H9 (cell line): ENCODE results near the gene IGF2BP2. TPM values are rescaled to one million over a fixed set of nuclear protein-coding genes. Genes with fewer than 3 reads are reported as not detected.

Source experiments
- DNase-seq: peaks from one replicate; pipeline ENCODE4 v3.0.0-alpha.2; 2017
- H2AFZ ChIP-seq: one replicate; pipeline ENCODE4 v1.6.1; 2013; ENCODE audit warnings: mild to moderate bottlenecking, low read length, control low read depth, moderate library complexity
- H2AK5ac ChIP-seq: 2 replicates; pipeline ENCODE4 v1.6.1; 2013; ENCODE audit warnings: low read length, control low read depth, mixed read lengths; ENCODE audit not compliant: insufficient read length
- H2BK120ac ChIP-seq: one replicate; pipeline ENCODE4 v1.6.1; 2013; ENCODE audit warnings: low read depth, mild to moderate bottlenecking, low read length, control low read depth, inconsistent platforms; ENCODE audit not compliant: poor library complexity, severe bottlenecking
- H2BK12ac ChIP-seq: 2 replicates; pipeline ENCODE4 v1.6.1; 2013; ENCODE audit warnings: low read length, control low read depth, mixed read lengths, low read depth; ENCODE audit not compliant: insufficient read length
- H2BK15ac ChIP-seq: 2 replicates; pipeline ENCODE4 v1.6.1; 2013; ENCODE audit warnings: low read depth, low read length, control low read depth
- H2BK20ac ChIP-seq: one replicate; pipeline ENCODE4 v1.6.1; 2013; ENCODE audit warnings: low read depth, mild to moderate bottlenecking, low read length, control low read depth, inconsistent platforms; ENCODE audit not compliant: poor library complexity, severe bottlenecking
- H2BK5ac ChIP-seq: 2 replicates; pipeline ENCODE4 v1.6.1; 2013; ENCODE audit warnings: low read length, control low read depth, mixed read lengths; ENCODE audit not compliant: insufficient read length
- H3K14ac ChIP-seq: 2 replicates; pipeline ENCODE4 v1.6.1; 2013; ENCODE audit warnings: low read length, control low read depth; ENCODE audit not compliant: insufficient read depth
- H3K18ac ChIP-seq: 2 replicates; pipeline ENCODE4 v1.6.1; 2013; ENCODE audit warnings: low read depth, mild to moderate bottlenecking, mixed read lengths, low read length, control low read depth; ENCODE audit not compliant: insufficient read length
- H3K23ac ChIP-seq: 2 replicates; pipeline ENCODE4 v1.6.1; 2013; ENCODE audit warnings: low read length, control low read depth, mixed read lengths, low read depth; ENCODE audit not compliant: insufficient read length
- H3K23me2 ChIP-seq: 2 replicates; pipeline ENCODE4 v1.6.1; 2013; ENCODE audit warnings: low read depth, mild to moderate bottlenecking, mixed read lengths, low read length, control low read depth; ENCODE audit not compliant: insufficient read length, poor library complexity, severe bottlenecking
- H3K27ac ChIP-seq: 2 replicates; pipeline ENCODE4 v1.5.1; 2013; ENCODE audit warnings: low read length, control low read depth, mixed read lengths, low read depth; ENCODE audit not compliant: insufficient read length
- H3K27me3 ChIP-seq: 2 replicates; pipeline ENCODE4 v1.6.1; 2013; ENCODE audit warnings: low read length, control low read depth, inconsistent platforms; ENCODE audit not compliant: insufficient read depth
- H3K4ac ChIP-seq: 2 replicates; pipeline ENCODE4 v1.6.1; 2013; ENCODE audit warnings: low read depth, mild to moderate bottlenecking, control low read depth, inconsistent platforms, low read length, moderate library complexity
- H3K4me1 ChIP-seq: 2 replicates; pipeline ENCODE4 v1.6.1; 2013; ENCODE audit warnings: low read length, control low read depth, inconsistent platforms; ENCODE audit not compliant: insufficient read depth
- H3K4me2 ChIP-seq: 2 replicates; pipeline ENCODE4 v1.6.1; 2013; ENCODE audit warnings: low read length, control low read depth, mixed read lengths; ENCODE audit not compliant: insufficient read length, insufficient read depth
- H3K56ac ChIP-seq: 2 replicates; pipeline ENCODE4 v1.6.1; 2013; ENCODE audit warnings: low read depth, mild to moderate bottlenecking, mixed read lengths, low read length, control low read depth; ENCODE audit not compliant: insufficient read length
- H3K79me1 ChIP-seq: 2 replicates; pipeline ENCODE4 v1.6.1; 2013; ENCODE audit warnings: low read depth, mild to moderate bottlenecking, moderate library complexity, low read length, control low read depth, inconsistent platforms; ENCODE audit not compliant: insufficient read depth, poor library complexity, severe bottlenecking
- H3K79me2 ChIP-seq: 2 replicates; pipeline ENCODE4 v1.6.1; 2013; ENCODE audit warnings: low read length, control low read depth, inconsistent platforms; ENCODE audit not compliant: insufficient read depth
- H3K9ac ChIP-seq: 2 replicates; pipeline ENCODE4 v1.6.1; 2013; ENCODE audit warnings: low read length, control low read depth, mixed read lengths; ENCODE audit not compliant: insufficient read length; ENCODE audit errors: extremely low read depth
- H3K9me3 ChIP-seq: one replicate; pipeline ENCODE4 v1.6.1; 2013; ENCODE audit warnings: low read depth, low read length, inconsistent platforms; ENCODE audit not compliant: control insufficient read depth
- H3T11ph ChIP-seq: one replicate; pipeline ENCODE4 v1.6.1; 2013; ENCODE audit warnings: mild to moderate bottlenecking, low read length, control low read depth, inconsistent platforms
- H4K20me1 ChIP-seq: one replicate; pipeline ENCODE4 v1.6.1; 2013; ENCODE audit not compliant: control insufficient read depth, insufficient read length, insufficient read depth
- H4K5ac ChIP-seq: 2 replicates; pipeline ENCODE4 v1.6.1; 2013; ENCODE audit warnings: low read depth, mild to moderate bottlenecking, mixed read lengths, low read length, control low read depth; ENCODE audit not compliant: insufficient read length
- H4K8ac ChIP-seq: replicated peaks from 2 replicates; pipeline ENCODE4 v1.6.1; 2013; ENCODE audit warnings: low read length, control low read depth, mixed read lengths, low read depth; ENCODE audit not compliant: insufficient read length
- H4K91ac ChIP-seq: 2 replicates; pipeline ENCODE4 v1.6.1; 2013; ENCODE audit warnings: low read depth, mild to moderate bottlenecking, moderate library complexity, mixed read lengths, low read length, control low read depth; ENCODE audit not compliant: insufficient read length
- H3K27ac Mint-ChIP-seq, 3 experiments: 2 replicates in 2 of 3; 3 replicates in 1 of 3; pipeline ENCODE4 v1.8.0; 2020 to 2021; ENCODE audit warnings: mixed read lengths in 3 of 3, mild to moderate bottlenecking in 1 of 3, moderate library complexity in 1 of 3
- H3K27me3 Mint-ChIP-seq: 2 replicates; pipeline ENCODE4 v1.8.0; 2021; ENCODE audit warnings: low read depth, mild to moderate bottlenecking, moderate library complexity, mixed read lengths
- H3K36me3 Mint-ChIP-seq, 3 experiments: 2 replicates in 2 of 3; 3 replicates in 1 of 3; pipeline ENCODE4 v1.8.0; 2020 to 2021; ENCODE audit warnings: low read depth in 3 of 3, mixed read lengths in 3 of 3; ENCODE audit not compliant: insufficient read depth in 1 of 3
- H3K4me1 Mint-ChIP-seq, 2 experiments: 2 replicates each; pipeline ENCODE4 v1.8.0; 2020; ENCODE audit warnings: mixed read lengths in 2 of 2
- H3K4me3 Mint-ChIP-seq, 2 experiments: 2 replicates in 1 of 2; 3 replicates in 1 of 2; pipeline ENCODE4 v1.8.0; 2020 to 2021; ENCODE audit warnings: mild to moderate bottlenecking in 2 of 2, mixed read lengths in 2 of 2, moderate library complexity in 1 of 2
- H3K9me3 Mint-ChIP-seq, 2 experiments: 2 replicates in 1 of 2; 3 replicates in 1 of 2; pipeline ENCODE4 v1.8.0; 2020; ENCODE audit warnings: mild to moderate bottlenecking in 2 of 2, mixed read lengths in 2 of 2, moderate library complexity in 1 of 2
- CTCF ChIP-seq: fragments of 200-600 bp; sonication (generic); conservative IDR thresholded peaks from 3 replicates; pipeline ENCODE4 v1.8.0; 2021; ENCODE audit warnings: antibody characterized with exemption, mild to moderate bottlenecking
- WGBS: extraction: QIAGEN DNeasy Blood & Tissue Kit; methylation state at CpG from one replicate; pipeline ENCODE4 v1.1.7; 2013; ENCODE audit warnings: missing lambda C conversion rate, low lambda C conversion rate, mixed read lengths; ENCODE audit not compliant: insufficient read length; ENCODE audit errors: extremely low coverage; 5-methylcytosine and 5-hydroxymethylcytosine counted together
- total RNA-seq: library from RNA; stranded (reverse); gene quantifications from 2 replicates; pipeline ENCODE4 v1.2.1, GENCODE V29; 2021

The IGF2BP2 gene
- total RNA-seq, 1 experiment from 2014 or later: 130 TPM

GRCh38 chr3:185691622-185692021, 133.2 kb downstream of the IGF2BP2 start:
- DNase-seq: no peak
- no peak overlapping the region for H2BK12ac ChIP-seq
- no peak overlapping the region for H3K18ac ChIP-seq
- no peak overlapping the region for H2BK20ac ChIP-seq
- no peak overlapping the region for H3K4ac ChIP-seq
- no peaks in the 10 kb centered on the region for H3K4me1 ChIP-seq
- no peak overlapping the region for H3K4me2 ChIP-seq
- no peak overlapping the region for H3T11ph ChIP-seq
- H3K27ac Mint-ChIP-seq: peak overlapping the region in 1 of 3 experiments; percentile 55; a peak in 1 of 7 replicates
- no peak overlapping the region for H2BK15ac ChIP-seq
- no peak overlapping the region for H4K91ac ChIP-seq
- H3K14ac ChIP-seq: no peak overlapping the region
- H3K27me3 ChIP-seq: no peaks in the 10 kb centered on the region
- TF ChIP-seq CTCF: no peak
- no peaks in the 10 kb centered on the region for H3K79me1 ChIP-seq
- peaks cover 7 to 12% of the 10 kb centered on the region in 2 experiments for H3K4me1 Mint-ChIP-seq
- no peak overlapping the region for H3K9ac ChIP-seq
- no peak overlapping the region for H2AK5ac ChIP-seq
- H4K8ac ChIP-seq: no peak overlapping the region
- WGBS: no CpG with 5 or more reads among the region's 2 CpGs
- no peak overlapping the region for H3K23ac ChIP-seq
- H3K23me2 ChIP-seq: no peaks in the 10 kb centered on the region
- no peaks in the 10 kb centered on the region for H3K9me3 Mint-ChIP-seq
- H3K36me3 Mint-ChIP-seq: peaks cover 28 to 43% (median 39%) of the 10 kb centered on the region in 3 experiments; a peak in 6 of 7 replicates
- no peak overlapping the region for H4K5ac ChIP-seq
- H3K4me3 Mint-ChIP-seq: no peak overlapping the region
- H3K79me2 ChIP-seq: no peaks in the 10 kb centered on the region
- no peaks in the 10 kb centered on the region for H4K20me1 ChIP-seq
- no peak overlapping the region for H3K56ac ChIP-seq
- H3K27ac ChIP-seq: no peak overlapping the region
- H2BK5ac ChIP-seq: no peak overlapping the region
- H2AFZ ChIP-seq: no peak overlapping the region
- no peak overlapping the region for H2BK120ac ChIP-seq
- no peaks in the 10 kb centered on the region for H3K27me3 Mint-ChIP-seq
- H3K9me3 ChIP-seq: no peaks in the 10 kb centered on the region
